ENCODE results near the gene KLF1. TPM values are rescaled to one million over a fixed set of nuclear protein-coding genes. Genes with fewer than 3 reads are reported as not detected.

KLF1 gene
- total and polyA plus RNA-seq, 11 donors: 0.19 to 0.25 TPM; not detected in 9

GRCh38 chr19:12864721-12865715, 22.0 kb downstream of the KLF1 start:
- no peaks in the 10 kb centered on the region for H3K36me3 ChIP-seq
- WGBS, 4 donors: 85 to 88% (median 86%) methylated on average over 24 to 34 of the region's 34 CpGs
- peaks cover 0 to 22% (median 6%) of the 10 kb centered on the region in 9 donors for H3K27me3 ChIP-seq
- intact Hi-C loops (cut with DNase I): no loop called here
- H3K4me3 ChIP-seq: no peak overlapping the region
- H3K27ac ChIP-seq: no peak overlapping the region
- DNase-seq (no peak), ATAC-seq (peak in 1 of 4 donors; percentile 25)
- TF ChIP-seq CTCF (IDR thresholded peaks at IDR 0.05) (no peak), POLR2A (IDR thresholded peaks at IDR 0.05) (no peak)
- H3K9me3 ChIP-seq: no peaks in the 10 kb centered on the region
- H3K4me1 ChIP-seq: peaks cover 0 to 9% (median 4%) of the 10 kb centered on the region in 12 donors

- DNase-seq: no peak
- Histone ChIP-seq H3K4me1 (peaks cover 0 to 9% (median 4%) of the 10 kb centered on the region in 12 donors), H3K4me3 (no peak overlapping the region), H3K27ac (no peak overlapping the region), H3K36me3 (no peaks in the 10 kb centered on the region), H3K27me3 (peaks cover 0 to 22% (median 6%) of the 10 kb centered on the region in 9 donors), H3K9me3 (no peaks in the 10 kb centered on the region)
- ATAC-seq: no peak
- intact Hi-C loops (cut with DNase I): no loop called here
- 91 to 94% (median 92%) methylated on average over 3 to 4 of the region's 4 CpGs for WGBS, 4 donors
- TF ChIP-seq CTCF (IDR thresholded peaks at IDR 0.05) (no peak), POLR2A (IDR thresholded peaks at IDR 0.05) (no peak)
These were observed 22.9 kb downstream of the KLF1 start for GRCh38 chr19:12864143-12864542.

- TF ChIP-seq POLR2A (IDR thresholded peaks at IDR 0.05) (no peak), CTCF (IDR thresholded peaks at IDR 0.05) (no peak)
- ATAC-seq (no peak), DNase-seq (no peak)
- Histone ChIP-seq H3K27me3 (peaks cover 0 to 2% (median 0%) of the 10 kb centered on the region in 9 donors), H3K4me1 (no peaks in the 10 kb centered on the region), H3K36me3 (no peaks in the 10 kb centered on the region), H3K27ac (no peak overlapping the region), H3K9me3 (peaks cover 0 to 21% (median 2%) of the 10 kb centered on the region in 12 donors), H3K4me3 (no peak overlapping the region)
- 63 to 70% (median 66%) methylated on average over 7 of the region's 7 CpGs for WGBS, 4 donors
- intact Hi-C loops (cut with DNase I): no loop called here
These were observed 27.5 kb downstream of the KLF1 start for GRCh38 chr19:12859546-12859945.
